ENCODE results near the gene AQP6.

The AQP6 gene

GRCh38 chr12:49963976-49964815, 8.6 kb upstream of the AQP6 start:
- FAIRE-seq (no peak), DNase-seq (ENCODE audit: insufficient read length, low spot score) (no peak)
- TF ChIP-seq CTCF (IDR thresholded peaks at IDR 0.05; ENCODE audit: insufficient read depth, missing control alignments) = no peak

GRCh38 chr12:49964849-49965624, 7.7 kb upstream of the AQP6 start:
- no peak for FAIRE-seq
- no peak for TF ChIP-seq CTCF (IDR thresholded peaks at IDR 0.05; ENCODE audit: insufficient read depth, missing control alignments)
- no peak for DNase-seq (ENCODE audit: insufficient read length, low spot score)

GRCh38 chr12:49965836-49966235, 6.9 kb upstream of the AQP6 start:
- FAIRE-seq (no peak), DNase-seq (ENCODE audit: insufficient read length, low spot score) (peak; percentile 9)
- TF ChIP-seq CTCF (IDR thresholded peaks at IDR 0.05; ENCODE audit: insufficient read depth, missing control alignments) = no peak

- no peak for DNase-seq (ENCODE audit: insufficient read length, low spot score)
- no peak for TF ChIP-seq CTCF (IDR thresholded peaks at IDR 0.05; ENCODE audit: insufficient read depth, missing control alignments)
- FAIRE-seq = no peak
These were observed 6.2 kb upstream of the AQP6 start for GRCh38 chr12:49966511-49967041.

GRCh38 chr12:49967042-49967776, 5.5 kb upstream of the AQP6 start:
- DNase-seq (ENCODE audit: insufficient read length, low spot score) = peak; percentile 99
- TF ChIP-seq CTCF (IDR thresholded peaks at IDR 0.05; ENCODE audit: insufficient read depth, missing control alignments) = peak; percentile 92
- no peak for FAIRE-seq

- TF ChIP-seq CTCF (IDR thresholded peaks at IDR 0.05; ENCODE audit: insufficient read depth, missing control alignments) = no peak
- DNase-seq (ENCODE audit: insufficient read length, low spot score) (peak; percentile 11), FAIRE-seq (no peak)
These were observed 4.9 kb upstream of the AQP6 start for GRCh38 chr12:49967777-49968250.
